Stomach smooth muscle (tissue), 2 donors: Measurements from ENCODE around the gene BSG.
"Not testable (repeated sequence)": the region's sequence is repeated elsewhere in the genome, so short reads cannot be mapped to it uniquely, and the experiment has no call there.

Experiments used
- H3K27ac ChIP-seq: one replicate; pipeline ENCODE4 v1.7.0; 2013; ENCODE audit warnings: mild to moderate bottlenecking, low read length, inconsistent platforms
- H3K27me3 ChIP-seq, 2 donors: one replicate each; pipeline ENCODE4 v1.7.0; 2013; ENCODE audit warnings: low read length in 2 of 2; ENCODE audit not compliant: insufficient read depth in 2 of 2, control insufficient read depth in 1 of 2
- H3K36me3 ChIP-seq, 2 donors: one replicate each; pipeline ENCODE4 v1.7.0; 2013; ENCODE audit warnings: low read length in 2 of 2; ENCODE audit not compliant: control insufficient read depth in 2 of 2, insufficient read depth in 2 of 2
- H3K4me1 ChIP-seq: one replicate; pipeline ENCODE4 v1.7.0; 2013; ENCODE audit warnings: low read length; ENCODE audit not compliant: control insufficient read depth, insufficient read depth
- H3K4me3 ChIP-seq, 2 donors: one replicate each; pipeline ENCODE4 v1.7.0; 2013; ENCODE audit warnings: low read length in 2 of 2
- H3K9ac ChIP-seq, 2 donors: one replicate each; pipeline ENCODE4 v1.7.0; 2013; ENCODE audit warnings: low read length in 2 of 2, mild to moderate bottlenecking in 1 of 2
- H3K9me3 ChIP-seq, 2 donors: one replicate each; pipeline ENCODE4 v1.7.0; 2013; ENCODE audit warnings: low read length in 2 of 2; ENCODE audit not compliant: control insufficient read depth in 2 of 2
- donor health status: healthy.
- donor health status: Pancreatic carcinoma.

The BSG gene

GRCh38 chr19:618247-618619 lies 45.8 kb downstream of the BSG start:
- no peak overlapping the region for H3K27ac ChIP-seq
- H3K27me3 ChIP-seq: peaks cover 0 to 3% of the 10 kb centered on the region in 2 donors
- no peak overlapping the region for H3K9ac ChIP-seq
- no peak overlapping the region for H3K4me3 ChIP-seq
- peaks cover 0 to 21% of the 10 kb centered on the region in 2 donors for H3K36me3 ChIP-seq
- no peaks in the 10 kb centered on the region for H3K4me1 ChIP-seq
- H3K9me3 ChIP-seq: no peaks in the 10 kb centered on the region

GRCh38 chr19:618674-619285 lies 46.4 kb downstream of the BSG start:
- H3K4me1 ChIP-seq: no peaks in the 10 kb centered on the region
- no peak overlapping the region for H3K4me3 ChIP-seq
- peaks cover 0 to 3% of the 10 kb centered on the region in 2 donors for H3K27me3 ChIP-seq
- peaks cover 0 to 24% of the 10 kb centered on the region in 2 donors for H3K36me3 ChIP-seq
- H3K9me3 ChIP-seq: no peaks in the 10 kb centered on the region
- no peak overlapping the region for H3K9ac ChIP-seq
- no peak overlapping the region for H3K27ac ChIP-seq

GRCh38 chr19:619286-620002 lies 47.0 kb downstream of the BSG start:
- Histone ChIP-seq H3K36me3 (peaks cover 0 to 24% of the 10 kb centered on the region in 2 donors), H3K9me3 (no peaks in the 10 kb centered on the region), H3K4me1 (no peaks in the 10 kb centered on the region)

GRCh38 chr19:620166-620862 lies 47.9 kb downstream of the BSG start:
- Histone ChIP-seq H3K4me3 (no peak overlapping the region), H3K27me3 (peaks cover 0 to 3% of the 10 kb centered on the region in 2 donors), H3K27ac (no peak overlapping the region), H3K4me1 (no peaks in the 10 kb centered on the region), H3K36me3 (peaks cover 5 to 27% of the 10 kb centered on the region in 2 donors), H3K9me3 (no peaks in the 10 kb centered on the region), H3K9ac (no peak overlapping the region)

More at GRCh38 chr19:619286-620002, 47.0 kb downstream of the BSG start:
- peaks cover 0 to 3% of the 10 kb centered on the region in 2 donors for H3K27me3 ChIP-seq
- H3K27ac ChIP-seq: no peak overlapping the region
- H3K4me3 ChIP-seq: no peak overlapping the region
- H3K9ac ChIP-seq: no peak overlapping the region

- H3K9ac ChIP-seq, H3K27me3 ChIP-seq, H3K9me3 ChIP-seq, H3K4me3 ChIP-seq, H3K27ac ChIP-seq, H3K4me1 ChIP-seq: not testable (repeated sequence)
- H3K36me3 ChIP-seq: peaks cover 8 to 27% of the 10 kb centered on the region in 2 donors
Observed at GRCh38 chr19:621191-621590, 48.8 kb downstream of the BSG start.

- H3K4me3 ChIP-seq: no peak overlapping the region
- H3K27ac ChIP-seq: no peak overlapping the region
- H3K27me3 ChIP-seq: no peaks in the 10 kb centered on the region
- H3K9me3 ChIP-seq: no peaks in the 10 kb centered on the region
- peaks cover 8 to 27% of the 10 kb centered on the region in 2 donors for H3K36me3 ChIP-seq
- H3K9ac ChIP-seq: no peak overlapping the region
- no peaks in the 10 kb centered on the region for H3K4me1 ChIP-seq
Observed at GRCh38 chr19:621819-622218, 49.4 kb downstream of the BSG start.

GRCh38 chr19:622666-623065 lies 50.3 kb downstream of the BSG start:
- Histone ChIP-seq H3K36me3 (peaks cover 8 to 25% of the 10 kb centered on the region in 2 donors), H3K27ac (no peak overlapping the region), H3K9ac (no peak overlapping the region), H3K4me1 (no peaks in the 10 kb centered on the region), H3K27me3 (no peaks in the 10 kb centered on the region), H3K9me3 (no peaks in the 10 kb centered on the region), H3K4me3 (no peak overlapping the region)

GRCh38 chr19:623175-623916 lies 51.0 kb downstream of the BSG start:
- Histone ChIP-seq H3K27ac (no peak overlapping the region), H3K9ac (no peak overlapping the region), H3K4me3 (no peak overlapping the region), H3K36me3 (peaks cover 12 to 24% of the 10 kb centered on the region in 2 donors), H3K9me3 (no peaks in the 10 kb centered on the region), H3K4me1 (no peaks in the 10 kb centered on the region), H3K27me3 (no peaks in the 10 kb centered on the region)

GRCh38 chr19:623974-624373 lies 51.6 kb downstream of the BSG start:
- H3K27me3 ChIP-seq: no peaks in the 10 kb centered on the region
- H3K36me3 ChIP-seq: peaks cover 15 to 19% of the 10 kb centered on the region in 2 donors
- H3K27ac ChIP-seq: no peak overlapping the region
- no peak overlapping the region for H3K4me3 ChIP-seq
- H3K9ac ChIP-seq: no peak overlapping the region
- no peaks in the 10 kb centered on the region for H3K4me1 ChIP-seq
- no peaks in the 10 kb centered on the region for H3K9me3 ChIP-seq

GRCh38 chr19:624433-625109 lies 52.2 kb downstream of the BSG start:
- Histone ChIP-seq H3K27me3 (no peaks in the 10 kb centered on the region), H3K36me3 (peaks cover 16% of the 10 kb centered on the region in 2 donors), H3K4me1 (no peaks in the 10 kb centered on the region), H3K9ac (no peak overlapping the region), H3K27ac (no peak overlapping the region), H3K9me3 (no peaks in the 10 kb centered on the region), H3K4me3 (no peak overlapping the region)
